ENCODE data around the gene EEFSEC. TPM values are rescaled to one million over a fixed set of nuclear protein-coding genes. Genes with fewer than 3 reads are reported as not detected.

Gene EEFSEC
- total and polyA plus RNA-seq, 8 donors: 11.5 to 23.0 (median 19.9) TPM

GRCh38 chr3:128190501-128190900 lies 37.2 kb downstream of the EEFSEC start:
- no peak overlapping the region for H3K27ac ChIP-seq
- ATAC-seq: peak; percentile 46
- intact Hi-C loops (cut with DNase I): no loop called here
- TF ChIP-seq CTCF (IDR thresholded peaks at IDR 0.05): no peak
- no peaks in the 10 kb centered on the region for H3K9me3 ChIP-seq
- DNase-seq: no peak
- no peak overlapping the region for H3K4me3 ChIP-seq
- no peaks in the 10 kb centered on the region for H3K36me3 ChIP-seq
- no peaks in the 10 kb centered on the region for H3K27me3 ChIP-seq
- no peaks in the 10 kb centered on the region for H3K4me1 ChIP-seq

- H3K9me3 ChIP-seq: no peaks in the 10 kb centered on the region
- peaks cover 0 to 4% of the 10 kb centered on the region in 2 donors for H3K4me1 ChIP-seq
- no peak for DNase-seq
- no peak overlapping the region for H3K4me3 ChIP-seq
- no peak for TF ChIP-seq CTCF (IDR thresholded peaks at IDR 0.05)
- intact Hi-C loops (cut with DNase I): no loop called here
- H3K27me3 ChIP-seq: no peaks in the 10 kb centered on the region
- no peak overlapping the region for H3K27ac ChIP-seq
- H3K36me3 ChIP-seq: no peaks in the 10 kb centered on the region
- ATAC-seq: no peak
Measured at GRCh38 chr3:128192131-128192530, 38.9 kb downstream of the EEFSEC start.

GRCh38 chr3:128193168-128193567 lies 39.9 kb downstream of the EEFSEC start:
- H3K36me3 ChIP-seq: no peaks in the 10 kb centered on the region
- peaks cover 0 to 4% of the 10 kb centered on the region in 2 donors for H3K4me1 ChIP-seq
- intact Hi-C loops (cut with DNase I): no loop called here
- H3K27ac ChIP-seq: no peak overlapping the region
- H3K4me3 ChIP-seq: no peak overlapping the region
- ATAC-seq (no peak), DNase-seq (no peak)
- no peaks in the 10 kb centered on the region for H3K27me3 ChIP-seq
- no peaks in the 10 kb centered on the region for H3K9me3 ChIP-seq
- TF ChIP-seq CTCF (IDR thresholded peaks at IDR 0.05): no peak

GRCh38 chr3:128194843-128195242 lies 41.6 kb downstream of the EEFSEC start:
- DNase-seq: peak in 1 of 4 donors; percentile 58

GRCh38 chr3:128195369-128195768 lies 42.1 kb downstream of the EEFSEC start:
- Histone ChIP-seq H3K4me1 (peaks cover 0 to 4% of the 10 kb centered on the region in 2 donors), H3K36me3 (no peaks in the 10 kb centered on the region), H3K27me3 (no peaks in the 10 kb centered on the region), H3K27ac (no peak overlapping the region), H3K4me3 (no peak overlapping the region), H3K9me3 (no peaks in the 10 kb centered on the region)
- DNase-seq: no peak
- no peak for ATAC-seq
- intact Hi-C loops (cut with DNase I): no loop called here
- no peak for TF ChIP-seq CTCF (IDR thresholded peaks at IDR 0.05)

More at GRCh38 chr3:128194843-128195242, 41.6 kb downstream of the EEFSEC start:
- peak; percentile 56 for ATAC-seq
- no peaks in the 10 kb centered on the region for H3K36me3 ChIP-seq
- H3K9me3 ChIP-seq: no peaks in the 10 kb centered on the region
- H3K4me1 ChIP-seq: peaks cover 0 to 4% of the 10 kb centered on the region in 2 donors
- H3K27ac ChIP-seq: no peak overlapping the region
- intact Hi-C loops (cut with DNase I): no loop called here
- no peaks in the 10 kb centered on the region for H3K27me3 ChIP-seq
- no peak overlapping the region for H3K4me3 ChIP-seq
- no peak for TF ChIP-seq CTCF (IDR thresholded peaks at IDR 0.05)
